HG03095 (cell line): Measurements from ENCODE around the gene GALNT2.

Experiments used
- ATAC-seq: cut with Tn5 transposase; IDR thresholded peaks from one replicate; pipeline ENCODE4 v1.9.1; 2021; ENCODE audit warnings: moderate library complexity; ENCODE audit not compliant: unreplicated experiment

Gene GALNT2

DNA sequence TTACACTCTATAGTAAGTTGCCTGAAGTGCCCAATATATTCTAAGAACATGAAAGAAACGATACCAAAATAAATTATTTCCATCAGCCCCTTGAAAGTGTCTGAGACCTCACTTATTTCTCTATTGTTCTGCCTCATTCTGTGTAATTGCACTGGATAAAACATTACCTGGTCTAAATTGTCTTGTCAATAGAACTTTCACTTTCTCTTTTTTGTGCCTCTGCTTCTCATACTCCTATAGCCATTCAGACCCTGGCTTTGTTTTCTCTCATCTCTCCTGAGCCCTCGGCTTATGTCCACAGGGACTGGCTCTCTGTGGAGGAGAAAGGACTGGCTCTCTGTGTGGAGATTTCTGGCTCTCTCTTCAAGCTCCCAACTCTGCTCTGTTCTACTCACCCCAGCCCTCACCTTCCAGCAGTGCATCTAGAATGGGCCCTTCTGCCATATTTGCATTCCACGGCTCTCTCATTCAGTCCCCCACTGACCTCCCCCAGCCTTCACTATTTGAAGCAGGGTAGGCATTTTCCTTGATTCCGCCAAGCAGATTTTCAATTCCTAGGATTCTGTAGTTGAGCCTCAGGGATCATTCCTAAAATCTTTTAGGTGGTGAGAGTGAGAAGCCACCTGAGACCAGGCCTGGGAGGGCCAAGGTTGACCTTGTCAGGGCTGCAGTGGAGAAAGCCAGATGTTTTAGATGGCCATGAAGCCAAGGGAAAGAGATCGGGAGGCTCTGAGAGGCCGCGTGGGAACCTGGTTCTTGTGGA is 15.9 kb upstream of the GALNT2 start:
- ATAC-seq = no peak

GRCh38 chr1:230052018-230052417 is 15.0 kb upstream of the GALNT2 start:
- no peak for ATAC-seq

- ATAC-seq = no peak
Measured at GRCh38 chr1:230052665-230053064, 14.4 kb upstream of the GALNT2 start.

GRCh38 chr1:230054092-230054749 is 12.8 kb upstream of the GALNT2 start:
- no peak for ATAC-seq

DNA sequence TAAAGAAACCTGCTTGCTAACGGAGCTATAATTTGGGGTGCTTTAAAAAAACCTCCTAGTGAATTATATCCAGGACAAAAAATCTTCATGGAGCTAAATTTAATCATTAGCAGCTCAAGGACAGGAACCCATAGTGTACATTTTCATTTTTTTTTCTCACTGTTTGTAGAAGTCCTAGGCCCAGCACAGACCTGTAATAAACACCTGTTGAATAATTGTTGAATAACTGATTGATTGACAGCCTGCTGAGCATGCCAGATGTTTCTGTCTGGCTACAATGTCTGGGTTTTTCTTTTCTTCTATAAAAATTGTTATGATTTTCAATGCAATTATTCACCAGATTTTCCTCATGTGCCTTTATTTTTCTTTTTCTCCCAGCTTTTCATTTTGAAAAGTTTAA is 10.9 kb upstream of the GALNT2 start:
- no peak for ATAC-seq

DNA sequence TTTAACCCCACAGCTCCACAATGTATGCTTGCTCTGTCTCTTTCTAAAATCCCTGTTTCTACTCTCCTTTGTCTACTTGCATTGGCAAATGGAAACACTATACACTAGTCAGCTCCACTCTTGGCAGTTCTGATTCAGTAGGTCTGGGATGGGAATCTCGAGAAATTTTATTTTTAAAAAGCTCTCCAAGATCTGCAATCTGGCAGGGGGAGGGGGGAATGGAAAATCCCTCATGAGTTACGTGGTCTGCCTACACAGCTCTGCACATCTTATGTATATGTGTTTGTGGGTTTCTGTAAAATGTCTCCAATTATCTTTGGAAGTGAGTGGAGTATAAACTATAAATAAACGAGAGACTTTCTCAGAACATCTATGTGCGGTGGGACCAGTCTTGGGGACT is 9.9 kb upstream of the GALNT2 start:
- ATAC-seq = no peak

DNA sequence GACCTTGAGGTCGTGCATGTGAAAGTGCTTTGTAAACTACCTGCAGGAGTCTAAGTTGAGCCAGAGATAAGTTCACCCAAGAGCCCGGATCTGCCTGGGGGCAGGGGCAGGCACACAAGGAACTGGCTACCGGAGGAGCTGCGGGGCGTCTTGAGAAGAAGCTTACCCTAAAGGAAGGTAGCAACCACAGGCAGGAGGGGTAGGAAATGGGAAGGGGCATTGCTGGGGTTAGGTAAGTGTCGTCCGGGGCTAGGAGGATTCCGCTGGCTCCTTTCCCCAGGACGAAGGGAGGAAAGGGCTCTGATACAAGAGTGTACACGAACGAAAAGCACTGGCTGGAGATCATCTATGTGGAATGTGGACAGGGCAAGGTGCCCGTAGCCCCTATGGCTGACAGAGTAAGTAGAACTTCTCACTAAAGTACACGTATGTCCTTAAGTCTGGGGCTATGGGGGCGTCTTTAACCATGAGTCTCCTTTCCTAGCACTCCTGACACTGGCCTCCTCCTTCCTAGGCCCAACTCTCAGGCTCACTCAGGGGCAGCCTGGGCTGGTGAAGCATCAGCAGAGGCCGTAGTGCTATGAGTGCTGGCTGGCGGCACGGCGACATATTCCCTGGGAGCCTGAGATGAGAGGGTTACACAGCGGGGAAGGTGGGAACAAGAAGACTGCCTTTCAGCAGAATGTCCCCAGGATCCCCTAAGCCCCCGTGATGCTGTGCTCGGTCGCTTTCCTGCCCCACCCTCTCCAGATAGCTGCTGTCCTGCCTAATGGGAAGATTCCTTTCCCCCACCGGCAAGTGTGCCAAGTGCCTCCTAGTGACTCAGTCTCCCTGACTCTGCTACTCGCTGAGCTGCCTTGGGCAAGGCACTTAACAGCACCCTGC is 9.1 kb upstream of the GALNT2 start:
- ATAC-seq = no peak

GRCh38 chr1:230058626-230059025 is 8.4 kb upstream of the GALNT2 start:
- no peak for ATAC-seq

- ATAC-seq = no peak
Measured at GRCh38 chr1:230061801-230062200, 5.2 kb upstream of the GALNT2 start.

DNA sequence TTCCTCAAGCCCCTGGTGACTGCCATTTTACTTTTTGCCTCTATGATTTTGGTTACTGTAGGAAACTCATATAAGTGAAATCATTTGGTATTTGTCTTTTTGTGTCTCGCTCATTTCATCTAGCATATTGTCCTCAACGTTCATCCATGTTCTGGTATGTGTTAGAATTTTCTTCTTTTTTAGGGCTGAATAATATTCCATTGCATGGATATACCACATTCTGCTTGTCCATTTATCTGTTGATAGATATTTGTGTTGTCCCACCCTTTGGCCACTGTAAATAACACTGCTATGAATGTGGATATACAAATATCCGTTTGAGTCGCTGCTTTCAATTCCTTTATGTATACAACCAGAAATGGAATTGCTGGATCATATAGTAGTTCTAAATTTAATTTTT is 4.5 kb upstream of the GALNT2 start:
- ATAC-seq = no peak

GRCh38 chr1:230064283-230064682 is 2.8 kb upstream of the GALNT2 start:
- no peak for ATAC-seq

DNA sequence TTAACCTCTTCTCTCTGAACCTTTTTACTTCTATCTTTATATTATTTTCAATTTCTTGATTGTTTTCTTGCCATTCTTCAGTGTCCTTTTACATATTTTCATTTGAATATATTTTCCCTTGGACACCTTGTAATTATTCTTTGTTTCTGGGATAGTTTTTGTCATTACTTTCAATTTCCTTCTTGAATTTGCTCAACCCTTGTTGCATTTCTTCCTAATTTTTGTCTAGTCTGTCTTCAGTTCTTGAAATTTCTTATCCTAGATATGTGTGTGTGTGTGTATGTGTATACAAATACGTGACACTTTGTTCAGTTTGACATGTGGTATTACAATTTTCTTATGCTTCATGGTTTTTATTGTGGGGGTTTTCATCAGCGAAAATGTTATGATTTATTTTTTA is 1.9 kb upstream of the GALNT2 start:
- no peak for ATAC-seq

GRCh38 chr1:230065571-230065970 is 1.5 kb upstream of the GALNT2 start:
- no peak for ATAC-seq

GRCh38 chr1:230066031-230066430 is 1.0 kb upstream of the GALNT2 start:
- no peak for ATAC-seq

- ATAC-seq = peak; percentile 19
Measured at GRCh38 chr1:230067419-230067870, 407 bp downstream of the GALNT2 start.

- ATAC-seq = no peak
Measured at GRCh38 chr1:230067871-230068620, 1.0 kb downstream of the GALNT2 start.

- ATAC-seq = no peak
Measured at GRCh38 chr1:230068621-230068873, 1.5 kb downstream of the GALNT2 start.

DNA sequence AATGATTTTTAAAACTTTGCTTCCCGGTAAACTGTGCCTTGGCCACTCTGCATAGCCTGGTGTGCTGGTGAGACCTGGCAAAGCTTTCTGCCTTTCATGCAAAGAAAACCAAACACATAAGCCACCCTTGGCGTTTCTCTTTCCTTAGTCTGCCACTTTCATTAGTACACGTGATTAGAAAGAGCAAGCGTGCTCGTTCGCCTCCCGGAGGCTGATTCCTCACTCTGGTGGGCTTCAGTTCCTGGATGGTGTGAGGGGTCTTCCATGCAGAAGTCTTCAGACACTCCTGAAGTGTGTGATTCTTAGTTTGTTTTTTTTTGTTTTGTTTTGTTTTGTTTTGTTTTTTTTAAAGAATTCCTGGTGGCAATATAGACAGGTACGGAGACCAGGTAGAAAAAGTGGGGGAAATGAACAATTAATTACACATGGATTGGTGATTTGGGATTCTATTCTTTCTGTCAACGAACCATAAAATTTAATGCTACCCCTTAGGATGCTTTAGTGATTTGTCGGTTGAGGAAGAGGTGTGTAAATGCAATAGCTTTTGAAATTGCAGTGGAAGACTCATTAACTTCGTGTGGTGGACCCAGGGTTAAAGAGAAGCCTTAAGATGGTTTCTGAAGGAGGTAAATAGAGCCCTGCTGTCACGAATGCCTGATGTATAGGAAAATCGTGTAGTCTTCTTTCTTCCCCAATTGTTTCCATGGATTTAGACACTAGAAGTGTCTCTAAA is 2.1 kb downstream of the GALNT2 start:
- no peak for ATAC-seq

DNA sequence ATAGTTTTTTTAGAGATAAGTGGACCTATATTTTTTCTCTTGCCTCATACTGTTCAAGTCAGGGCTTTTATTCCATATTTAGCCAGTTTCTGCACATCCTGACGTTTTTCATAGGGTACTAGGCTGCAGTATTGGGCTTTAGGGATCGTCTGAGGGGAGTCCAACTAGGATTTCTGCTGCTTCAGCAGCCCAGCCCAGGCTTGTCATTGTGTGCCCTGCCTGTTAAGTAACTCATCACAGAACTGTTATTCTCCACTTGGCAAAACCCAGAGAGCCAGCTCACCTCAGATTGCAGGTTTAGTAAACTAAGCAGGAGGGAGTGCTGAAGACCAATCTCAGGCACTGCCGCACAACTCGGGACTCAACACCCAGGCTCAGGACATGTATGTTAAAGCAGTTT is 2.8 kb downstream of the GALNT2 start:
- ATAC-seq = no peak
